ENCODE results near the gene FOXN4.

FOXN4 gene

GRCh38 chr12:109305547-109305946, 3.5 kb downstream of the FOXN4 start:
- DNase-seq = no peak

GRCh38 chr12:109304485-109304884, 4.6 kb downstream of the FOXN4 start:
- no peak for DNase-seq

- DNase-seq = no peak
Observed at GRCh38 chr12:109302770-109303169, 6.3 kb downstream of the FOXN4 start.

- DNase-seq = no peak
Observed at GRCh38 chr12:109302358-109302757, 6.7 kb downstream of the FOXN4 start.

- no peak for DNase-seq
Observed at GRCh38 chr12:109301643-109302168, 7.4 kb downstream of the FOXN4 start.

GRCh38 chr12:109299849-109300248, 9.2 kb downstream of the FOXN4 start:
- DNase-seq = no peak

GRCh38 chr12:109296431-109296830, 12.7 kb downstream of the FOXN4 start:
- DNase-seq = no peak

GRCh38 chr12:109295764-109296425, 13.2 kb downstream of the FOXN4 start:
- no peak for DNase-seq

- DNase-seq = no peak
Observed at GRCh38 chr12:109294286-109294796, 14.7 kb downstream of the FOXN4 start.

- no peak for DNase-seq
Observed at GRCh38 chr12:109293106-109293505, 16.0 kb downstream of the FOXN4 start.

GRCh38 chr12:109292342-109292711, 16.8 kb downstream of the FOXN4 start:
- DNase-seq = no peak

GRCh38 chr12:109291521-109292341, 17.4 kb downstream of the FOXN4 start:
- DNase-seq = no peak

GRCh38 chr12:109291117-109291516, 18.0 kb downstream of the FOXN4 start:
- DNase-seq = no peak

- no peak for DNase-seq
Observed at GRCh38 chr12:109290061-109290460, 19.0 kb downstream of the FOXN4 start.

- DNase-seq = no peak
Observed at GRCh38 chr12:109289551-109289950, 19.5 kb downstream of the FOXN4 start.

- DNase-seq = no peak
Observed at GRCh38 chr12:109289004-109289403, 20.1 kb downstream of the FOXN4 start.

- no peak for DNase-seq
Observed at GRCh38 chr12:109288571-109288970, 20.5 kb downstream of the FOXN4 start.

- DNase-seq = no peak
Observed at GRCh38 chr12:109287811-109288469, 21.1 kb downstream of the FOXN4 start.

- DNase-seq = no peak
Observed at GRCh38 chr12:109287181-109287580, 21.9 kb downstream of the FOXN4 start.

- DNase-seq = no peak
Observed at GRCh38 chr12:109286652-109287051, 22.4 kb downstream of the FOXN4 start.

GRCh38 chr12:109286252-109286651, 22.8 kb downstream of the FOXN4 start:
- DNase-seq = no peak

GRCh38 chr12:109284392-109284791, 24.7 kb downstream of the FOXN4 start:
- DNase-seq = no peak

- no peak for DNase-seq
Observed at GRCh38 chr12:109281452-109281851, 27.6 kb downstream of the FOXN4 start.

- DNase-seq = no peak
Observed at GRCh38 chr12:109279525-109279924, 29.6 kb downstream of the FOXN4 start.

Data from stimulated activated CD4-positive, alpha-beta T cell treated with anti-CD3 and anti-CD28 coated beads, Interleukin-1b, Interleukin-23, amount 100 ng/mL, for 48 hours (primary cell).